HG02870 (cell line): Measurements from ENCODE around the gene CCDC85C.

Experiments
- ATAC-seq: cut with Tn5 transposase; IDR thresholded peaks from one replicate; pipeline ENCODE4 v1.9.1; 2021; ENCODE audit warnings: mild to moderate bottlenecking, moderate library complexity; ENCODE audit not compliant: unreplicated experiment

The CCDC85C gene

GRCh38 chr14:99527427-99528076 lies 76.5 kb downstream of the CCDC85C start:
- ATAC-seq: no peak

- no peak for ATAC-seq
These were observed 77.0 kb downstream of the CCDC85C start for GRCh38 chr14:99527026-99527425.

GRCh38 chr14:99525699-99526080 lies 78.3 kb downstream of the CCDC85C start:
- ATAC-seq: no peak

GRCh38 chr14:99524804-99525698 lies 79.0 kb downstream of the CCDC85C start:
- ATAC-seq: no peak

GRCh38 chr14:99524091-99524661 lies 79.8 kb downstream of the CCDC85C start:
- no peak for ATAC-seq

- ATAC-seq: no peak
These were observed 80.3 kb downstream of the CCDC85C start for GRCh38 chr14:99523704-99524055.

- no peak for ATAC-seq
These were observed 80.9 kb downstream of the CCDC85C start for GRCh38 chr14:99522934-99523703.

- no peak for ATAC-seq
These were observed 81.5 kb downstream of the CCDC85C start for GRCh38 chr14:99522457-99522891.

GRCh38 chr14:99522025-99522401 lies 82.0 kb downstream of the CCDC85C start:
- ATAC-seq: no peak

- no peak for ATAC-seq
These were observed 82.6 kb downstream of the CCDC85C start for GRCh38 chr14:99521176-99522024.

GRCh38 chr14:99520571-99521081 lies 83.4 kb downstream of the CCDC85C start:
- ATAC-seq: no peak

- no peak for ATAC-seq
These were observed 84.0 kb downstream of the CCDC85C start for GRCh38 chr14:99519931-99520421.

GRCh38 chr14:99519347-99519881 lies 84.6 kb downstream of the CCDC85C start:
- ATAC-seq: no peak

GRCh38 chr14:99518441-99519346 lies 85.3 kb downstream of the CCDC85C start:
- ATAC-seq: peak; percentile 60

- no peak for ATAC-seq
These were observed 86.2 kb downstream of the CCDC85C start for GRCh38 chr14:99517643-99518381.

GRCh38 chr14:99516871-99517642 lies 87.0 kb downstream of the CCDC85C start:
- no peak for ATAC-seq
